OCI-LY1 (cell line): ENCODE measurements around the gene EEFSEC.

ENCODE experiments used
- H2AFZ ChIP-seq: fragments of 200-600 bp; sonication (generic), shearing (Covaris generic); 2 replicates; pipeline ENCODE4 v1.6.0; 2014; ENCODE audit warnings: antibody characterized with exemption, mild to moderate bottlenecking, low read length
- H3F3A ChIP-seq: fragments of 200-600 bp; sonication (generic), shearing (Covaris generic); 2 replicates; pipeline ENCODE4 v1.6.0; 2014; ENCODE audit warnings: mild to moderate bottlenecking, antibody characterized with exemption, low read length, moderate library complexity; ENCODE audit not compliant: insufficient read depth
- H3K27ac ChIP-seq: fragments of 200-600 bp; sonication (generic); 2 replicates; pipeline ENCODE4 v1.5.1; 2014; ENCODE audit warnings: low read length, mixed run types, mild to moderate bottlenecking, low read depth; ENCODE audit not compliant: poor library complexity, severe bottlenecking
- H3K27me3 ChIP-seq: fragments of 200-600 bp; sonication (generic); 2 replicates; pipeline ENCODE4 v1.6.0; 2014; ENCODE audit warnings: antibody characterized with exemption, mild to moderate bottlenecking, low read length, moderate library complexity; ENCODE audit not compliant: insufficient read depth
- H3K36me3 ChIP-seq: fragments of 200-600 bp; sonication (generic); 2 replicates; pipeline ENCODE4 v1.6.1; 2014; ENCODE audit warnings: mild to moderate bottlenecking, antibody characterized with exemption, low read length, moderate library complexity, mixed read lengths; ENCODE audit not compliant: insufficient read depth
- H3K4me1 ChIP-seq: fragments of 200-600 bp; sonication (generic); 2 replicates; pipeline ENCODE4 v1.5.1; 2014; ENCODE audit warnings: mild to moderate bottlenecking, low read length, moderate library complexity; ENCODE audit not compliant: insufficient read depth, severe bottlenecking
- H3K4me2 ChIP-seq: fragments of 200-600 bp; sonication (generic), shearing (Covaris generic); 2 replicates; pipeline ENCODE4 v1.6.1; 2014; ENCODE audit warnings: low read length
- H3K4me3 ChIP-seq: fragments of 200-600 bp; sonication (generic); 2 replicates; pipeline ENCODE4 v1.5.1; 2014; ENCODE audit warnings: low read length, low read depth, mild to moderate bottlenecking, mixed read lengths; ENCODE audit not compliant: poor library complexity, severe bottlenecking
- H3K79me2 ChIP-seq: fragments of 200-600 bp; shearing (Covaris generic); 2 replicates; pipeline ENCODE4 v1.6.1; 2016; ENCODE audit warnings: mixed run types, low read length, mixed read lengths; ENCODE audit not compliant: insufficient read depth
- H3K9ac ChIP-seq: fragments of 200-600 bp; sonication (generic), shearing (Covaris generic); 2 replicates; pipeline ENCODE4 v1.6.1; 2014; ENCODE audit warnings: mild to moderate bottlenecking, low read length, mixed read lengths
- H3K9me2 ChIP-seq: fragments of 200-600 bp; sonication (generic), shearing (Covaris generic); 2 replicates; pipeline ENCODE4 v1.6.1; 2014; ENCODE audit warnings: low read depth, mild to moderate bottlenecking, low read length, mixed read lengths
- H3K9me3 ChIP-seq: fragments of 200-600 bp; shearing (Covaris generic); 2 replicates; pipeline ENCODE4 v1.6.1; 2014; ENCODE audit warnings: low read length, mixed read lengths
- H4K20me1 ChIP-seq: fragments of 200-600 bp; sonication (generic), shearing (Covaris generic); 2 replicates; pipeline ENCODE4 v1.6.0; 2016; ENCODE audit warnings: mild to moderate bottlenecking, low read length; ENCODE audit not compliant: insufficient read depth
- EZH2 ChIP-seq: fragments of 200-600 bp; sonication (generic), shearing (Covaris generic); IDR thresholded peaks from 2 replicates; pipeline ENCODE4 v1.8.0; 2017; ENCODE audit warnings: borderline replicate concordance, mixed run types, mild to moderate bottlenecking, antibody characterized with exemption, low read length, moderate library complexity, mixed read lengths
- TF ChIP-seq, protein P1 (sequence below): fragments of 200-600 bp; sonication (generic), shearing (Covaris generic); IDR thresholded peaks from 2 replicates; pipeline ENCODE4 v1.5.1; 2017; ENCODE audit warnings: mild to moderate bottlenecking, antibody characterized with exemption, low read length, moderate library complexity, mixed read lengths

Gene EEFSEC

DNA sequence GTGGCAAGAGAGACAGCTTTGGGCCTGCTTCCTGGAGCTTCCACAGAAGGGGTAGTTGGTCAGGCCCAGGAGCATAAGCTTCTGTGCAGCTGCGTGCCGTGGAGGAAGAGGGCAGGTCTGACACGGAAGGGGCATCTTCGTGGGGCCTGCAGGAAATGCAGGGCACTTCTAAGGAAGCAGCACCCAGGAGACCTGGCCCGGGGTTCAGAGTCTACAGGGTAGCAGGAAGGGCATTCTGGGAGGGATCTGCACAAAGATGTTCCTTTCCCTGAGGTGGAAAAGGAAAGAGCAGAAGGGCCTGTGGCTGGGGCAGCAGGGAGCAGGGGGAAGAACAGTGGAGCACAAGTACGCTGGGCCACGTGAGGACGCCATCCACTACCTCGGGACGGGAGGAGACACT is 228.3 kb downstream of the EEFSEC start:
- Histone ChIP-seq H3F3A (no peaks in the 10 kb centered on the region), H3K4me2 (no peak overlapping the region), H3K9ac (no peak overlapping the region), H3K79me2 (no peaks in the 10 kb centered on the region), H3K27me3 (no peaks in the 10 kb centered on the region), H2AFZ (no peak overlapping the region), H3K36me3 (no peaks in the 10 kb centered on the region), H3K4me3 (no peak overlapping the region), H3K9me3 (no peaks in the 10 kb centered on the region), H3K4me1 (no peaks in the 10 kb centered on the region), H3K9me2 (no peaks in the 10 kb centered on the region), H4K20me1 (no peaks in the 10 kb centered on the region), H3K27ac (no peak overlapping the region)
- TF ChIP-seq, protein P1, sequence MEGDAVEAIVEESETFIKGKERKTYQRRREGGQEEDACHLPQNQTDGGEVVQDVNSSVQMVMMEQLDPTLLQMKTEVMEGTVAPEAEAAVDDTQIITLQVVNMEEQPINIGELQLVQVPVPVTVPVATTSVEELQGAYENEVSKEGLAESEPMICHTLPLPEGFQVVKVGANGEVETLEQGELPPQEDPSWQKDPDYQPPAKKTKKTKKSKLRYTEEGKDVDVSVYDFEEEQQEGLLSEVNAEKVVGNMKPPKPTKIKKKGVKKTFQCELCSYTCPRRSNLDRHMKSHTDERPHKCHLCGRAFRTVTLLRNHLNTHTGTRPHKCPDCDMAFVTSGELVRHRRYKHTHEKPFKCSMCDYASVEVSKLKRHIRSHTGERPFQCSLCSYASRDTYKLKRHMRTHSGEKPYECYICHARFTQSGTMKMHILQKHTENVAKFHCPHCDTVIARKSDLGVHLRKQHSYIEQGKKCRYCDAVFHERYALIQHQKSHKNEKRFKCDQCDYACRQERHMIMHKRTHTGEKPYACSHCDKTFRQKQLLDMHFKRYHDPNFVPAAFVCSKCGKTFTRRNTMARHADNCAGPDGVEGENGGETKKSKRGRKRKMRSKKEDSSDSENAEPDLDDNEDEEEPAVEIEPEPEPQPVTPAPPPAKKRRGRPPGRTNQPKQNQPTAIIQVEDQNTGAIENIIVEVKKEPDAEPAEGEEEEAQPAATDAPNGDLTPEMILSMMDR, result no peak
- no peak for TF ChIP-seq EZH2

DNA sequence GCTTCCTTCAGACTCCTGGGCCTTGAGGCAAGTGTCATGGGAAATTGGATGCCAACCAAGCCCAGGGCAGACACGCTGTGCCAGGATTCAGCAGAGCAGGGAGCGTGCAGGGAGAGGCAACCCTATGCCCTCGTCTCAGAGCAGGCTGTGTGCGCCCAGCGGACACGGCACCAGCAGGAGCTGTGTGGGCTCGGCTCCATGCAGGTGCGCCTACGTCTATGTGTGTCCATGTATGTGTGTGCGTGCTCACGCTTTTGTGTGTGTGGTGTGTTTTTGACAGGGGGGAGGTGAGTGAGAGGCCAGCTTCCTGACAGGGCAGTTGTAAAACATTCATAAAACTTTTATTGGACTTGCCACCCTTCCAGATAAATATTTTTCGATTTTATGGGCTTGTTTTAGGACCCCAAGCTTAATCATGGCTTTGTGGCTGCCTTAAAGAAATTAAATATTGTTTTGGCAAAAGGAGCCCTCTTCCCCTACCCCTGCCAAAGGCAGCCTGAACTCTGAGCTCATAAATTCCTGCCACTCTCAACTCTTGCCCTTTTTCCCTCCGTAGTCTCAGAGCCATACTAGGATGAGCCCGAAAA is 229.0 kb downstream of the EEFSEC start:
- no peaks in the 10 kb centered on the region for H3F3A ChIP-seq
- no peaks in the 10 kb centered on the region for H3K9me3 ChIP-seq
- H3K9me2 ChIP-seq, result no peaks in the 10 kb centered on the region
- H3K4me1 ChIP-seq, result no peaks in the 10 kb centered on the region
- no peaks in the 10 kb centered on the region for H3K36me3 ChIP-seq
- no peak overlapping the region for H3K4me2 ChIP-seq
- H3K27ac ChIP-seq, result no peak overlapping the region
- no peak overlapping the region for H2AFZ ChIP-seq
- no peaks in the 10 kb centered on the region for H3K27me3 ChIP-seq
- H3K4me3 ChIP-seq, result no peak overlapping the region
- no peaks in the 10 kb centered on the region for H4K20me1 ChIP-seq
- no peak overlapping the region for H3K9ac ChIP-seq
- H3K79me2 ChIP-seq, result no peaks in the 10 kb centered on the region
- no peak for TF ChIP-seq EZH2
- TF ChIP-seq, protein P1, result no peak

DNA sequence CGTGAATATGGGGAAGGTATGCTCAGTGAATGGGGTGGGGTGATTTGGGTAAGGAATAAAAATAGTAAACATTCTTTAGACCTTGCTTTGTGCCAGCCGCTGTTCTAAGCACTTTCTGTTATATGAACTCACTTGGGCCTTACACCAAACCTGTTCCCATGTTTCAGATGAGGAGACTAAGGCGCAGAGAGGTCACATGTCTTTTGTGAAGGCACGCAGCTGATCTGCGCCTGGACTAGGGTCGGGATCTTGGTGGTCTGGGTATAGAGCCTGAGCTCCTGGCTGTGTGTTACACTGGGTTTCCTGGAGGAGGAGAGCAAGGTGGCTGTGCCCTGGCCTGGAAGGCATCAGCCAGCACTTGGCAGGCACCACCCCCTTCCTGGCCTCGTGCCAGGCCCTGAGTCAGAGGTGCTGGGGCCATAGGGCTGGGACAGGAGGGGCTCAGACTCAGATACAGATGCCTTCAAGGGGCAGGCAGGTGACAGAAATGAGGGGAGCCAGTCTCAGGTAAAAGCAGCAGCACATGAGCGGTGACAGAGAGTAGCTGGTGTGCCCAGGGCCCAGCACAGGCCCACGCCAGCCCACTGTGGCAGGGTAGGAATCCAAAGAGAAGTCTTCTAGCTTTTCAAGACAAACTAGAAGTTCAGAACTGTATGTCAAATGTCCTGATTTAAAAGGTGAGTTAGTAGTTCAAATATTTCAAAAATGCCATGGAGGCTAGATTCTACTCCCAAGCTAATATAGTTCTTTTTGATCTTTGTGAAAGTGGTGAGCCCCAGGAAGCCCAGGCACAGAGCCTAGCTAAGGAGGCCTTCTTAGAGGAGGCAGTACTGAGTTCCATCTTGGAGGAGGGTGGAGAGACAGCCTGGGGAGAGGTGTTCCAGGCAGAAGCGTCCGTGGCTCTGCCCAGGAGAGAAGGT is 230.3 kb downstream of the EEFSEC start:
- no peak overlapping the region for H3K4me2 ChIP-seq

More for the DNA sequence above, 230.3 kb downstream of the EEFSEC start:
- H3K36me3 ChIP-seq, result no peaks in the 10 kb centered on the region
- TF ChIP-seq, protein P1, result no peak
- no peak for TF ChIP-seq EZH2
- no peak overlapping the region for H3K9ac ChIP-seq
- no peak overlapping the region for H2AFZ ChIP-seq
- H4K20me1 ChIP-seq, result no peaks in the 10 kb centered on the region
- H3K4me3 ChIP-seq, result no peak overlapping the region
- no peaks in the 10 kb centered on the region for H3K4me1 ChIP-seq
- H3K9me3 ChIP-seq, result no peaks in the 10 kb centered on the region
- no peak overlapping the region for H3K27ac ChIP-seq
- no peaks in the 10 kb centered on the region for H3K27me3 ChIP-seq
- H3F3A ChIP-seq, result no peaks in the 10 kb centered on the region
- H3K79me2 ChIP-seq, result no peaks in the 10 kb centered on the region
- H3K9me2 ChIP-seq, result no peaks in the 10 kb centered on the region
